GM23338 (cell line): ENCODE data around the gene MLKL. TPM values are rescaled to one million over a fixed set of nuclear protein-coding genes. Genes with fewer than 3 reads are reported as not detected.
A peak's percentile ranks its signal among the peaks of the same experiment; 100 is the strongest.

Experiments used
- ATAC-seq: fragments of 200-7000 bp; cut with Tn5 transposase; 3 replicates; pipeline ENCODE4 v1.9.1; 2020
- DNase-seq: peaks from one replicate; pipeline ENCODE4 v3.0.0-alpha.2; 2015; ENCODE audit warnings: low spot score
- H2AFZ ChIP-seq: fragments of 200-600 bp; sonication (generic); 2 replicates; pipeline ENCODE4 v1.8.0; 2016; ENCODE audit warnings: antibody characterized with exemption, mild to moderate bottlenecking, moderate library complexity
- H3F3A ChIP-seq: fragments of 200-600 bp; sonication (generic); replicated peaks from 2 replicates; pipeline ENCODE4 v1.8.0; 2017; ENCODE audit warnings: antibody characterized with exemption, mixed run types, low read depth
- H3K27ac ChIP-seq: fragments of 200-600 bp; sonication (generic); 2 replicates; pipeline ENCODE4 v1.6.1; 2016; ENCODE audit warnings: low read depth
- H3K27me3 ChIP-seq: fragments of 200-600 bp; sonication (generic); 2 replicates; pipeline ENCODE4 v1.8.0; 2016; ENCODE audit warnings: mild to moderate bottlenecking, mixed run types, moderate library complexity; ENCODE audit not compliant: insufficient read depth
- H3K36me3 ChIP-seq: fragments of 200-600 bp; sonication (generic); 2 replicates; pipeline ENCODE4 v1.8.0; 2016; ENCODE audit warnings: mild to moderate bottlenecking; ENCODE audit not compliant: insufficient read depth
- H3K4me1 ChIP-seq: fragments of 200-600 bp; sonication (generic); 2 replicates; pipeline ENCODE4 v1.8.0; 2016; ENCODE audit warnings: mild to moderate bottlenecking, moderate library complexity; ENCODE audit not compliant: insufficient read depth
- H3K4me2 ChIP-seq: fragments of 200-600 bp; sonication (generic); 2 replicates; pipeline ENCODE4 v1.7.1; 2017; ENCODE audit warnings: mixed run types
- H3K4me3 ChIP-seq: fragments of 200-600 bp; sonication (generic); 2 replicates; pipeline ENCODE4 v1.6.1; 2016; ENCODE audit warnings: mixed run types
- H3K79me2 ChIP-seq: fragments of 200-600 bp; sonication (generic); replicated peaks from 2 replicates; pipeline ENCODE4 v1.8.0; 2017; ENCODE audit warnings: mild to moderate bottlenecking; ENCODE audit not compliant: insufficient read depth
- H3K9me2 ChIP-seq: fragments of 200-600 bp; sonication (generic); 2 replicates; pipeline ENCODE4 v1.8.0; 2017; ENCODE audit not compliant: insufficient read depth
- H4K20me1 ChIP-seq: fragments of 200-600 bp; sonication (generic); replicated peaks from 2 replicates; pipeline ENCODE4 v1.8.0; 2017; ENCODE audit warnings: mild to moderate bottlenecking; ENCODE audit not compliant: insufficient read depth
- H3K27ac Mint-ChIP-seq: 2 replicates; pipeline ENCODE4 v1.8.0; 2020; ENCODE audit warnings: inconsistent platforms, mild to moderate bottlenecking, moderate library complexity, mixed read lengths
- H3K27me3 Mint-ChIP-seq: 3 replicates; pipeline ENCODE4 v1.8.0; 2022; ENCODE audit warnings: low read depth, mild to moderate bottlenecking, moderate library complexity, mixed read lengths, inconsistent platforms; ENCODE audit not compliant: insufficient read depth, poor library complexity
- H3K36me3 Mint-ChIP-seq: 3 replicates; pipeline ENCODE4 v1.8.0; 2021; ENCODE audit warnings: low read depth, mild to moderate bottlenecking, inconsistent platforms, moderate library complexity, mixed read lengths
- H3K4me1 Mint-ChIP-seq: 3 replicates; pipeline ENCODE4 v1.8.0; 2020; ENCODE audit warnings: mild to moderate bottlenecking, inconsistent platforms, mixed read lengths
- H3K4me3 Mint-ChIP-seq: 3 replicates; pipeline ENCODE4 v1.8.0; 2021; ENCODE audit warnings: moderate library complexity, mild to moderate bottlenecking, inconsistent platforms, mixed read lengths
- H3K9me3 Mint-ChIP-seq: 3 replicates; pipeline ENCODE4 v1.8.0; 2020; ENCODE audit warnings: moderate library complexity, mild to moderate bottlenecking, inconsistent platforms, mixed read lengths
- EZH2 ChIP-seq: fragments of 200-600 bp; sonication (generic); IDR thresholded peaks from one replicate; pipeline ENCODE4 v1.8.0; 2017; ENCODE audit warnings: antibody characterized with exemption, mild to moderate bottlenecking, low read depth; ENCODE audit not compliant: unreplicated experiment
- JUNB ChIP-seq: IDR thresholded peaks from one replicate; pipeline ENCODE4 v1.6.1; 2016; ENCODE audit warnings: antibody characterized with exemption; ENCODE audit not compliant: unreplicated experiment
- ZNF114 ChIP-seq: fragments of 250-450 bp; sonication (Bioruptor Pico); IDR thresholded peaks from 2 replicates; pipeline ENCODE4 v1.5.0; 2020; ENCODE audit warnings: mild to moderate bottlenecking, moderate library complexity
- ZNF331 ChIP-seq: fragments of 250-450 bp; sonication (Bioruptor Pico); IDR thresholded peaks from 2 replicates; pipeline ENCODE4 v1.5.0; 2020; ENCODE audit warnings: low read depth, mild to moderate bottlenecking, moderate library complexity
- polyA plus RNA-seq: library from polyadenylated mRNA; unstranded; fragments of >200 nt; fragmentation: Nextera tagmentation; extraction: Ambion mirVana; gene quantifications from 2 replicates; pipeline ENCODE4 v1.2.1, GENCODE V29; 2016
- total RNA-seq: library from RNA; depleted of rRNA; stranded (reverse); fragments of >200 nt; shearing (Covaris generic); gene quantifications from 2 replicates; pipeline ENCODE4 v1.2.3, GENCODE V29; 2014; rRNA removed
- TF ChIP-seq, protein P1 (sequence below), 2 experiments: fragments of 200-600 bp in 1 of 2; sonication (generic) in 1 of 2; conservative IDR thresholded peaks; 2 replicates each; pipeline versions ENCODE4 v1.5.1 to v1.6.1; 2016 to 2017; ENCODE audit warnings: antibody characterized with exemption in 2 of 2, low read depth in 2 of 2, mild to moderate bottlenecking in 2 of 2, moderate library complexity in 1 of 2
- TF ChIP-seq, protein P2 (sequence below): IDR thresholded peaks from one replicate; pipeline ENCODE4 v1.6.1; 2018; ENCODE audit warnings: antibody characterized with exemption; ENCODE audit not compliant: unreplicated experiment

MLKL gene
- total and polyA plus RNA-seq, 2 experiments from 2014 or later, result 5.1 to 9.7 TPM

DNA sequence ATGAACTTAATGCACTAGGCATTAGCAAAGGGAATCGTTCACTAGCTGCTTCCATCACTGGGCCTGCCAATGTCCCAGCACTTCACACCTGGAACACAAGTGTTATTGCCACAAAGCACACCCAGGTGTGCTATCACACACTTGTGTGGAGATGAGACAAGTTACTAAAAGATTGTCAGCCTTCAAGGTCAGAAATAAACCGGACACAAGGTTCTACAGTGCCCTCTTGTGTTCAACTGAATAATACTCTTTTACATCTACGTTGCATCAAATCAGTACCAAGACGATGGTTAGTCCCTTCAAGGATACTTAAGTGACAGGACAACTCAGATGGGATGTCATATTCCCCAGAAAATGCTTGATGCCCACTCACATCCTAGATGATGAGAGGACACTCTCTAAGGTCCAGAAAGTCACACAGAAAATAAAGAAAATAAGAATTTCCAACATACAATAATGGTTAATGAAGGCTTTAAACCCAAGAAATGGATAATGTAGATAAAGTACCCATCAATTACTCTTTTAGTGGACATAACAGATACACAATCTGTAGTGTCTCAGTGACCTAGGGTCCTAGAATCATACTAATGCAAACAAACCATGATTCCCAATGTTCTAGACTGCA is 77.3 kb downstream of the MLKL start (continued):
- TF ChIP-seq, protein P1, sequence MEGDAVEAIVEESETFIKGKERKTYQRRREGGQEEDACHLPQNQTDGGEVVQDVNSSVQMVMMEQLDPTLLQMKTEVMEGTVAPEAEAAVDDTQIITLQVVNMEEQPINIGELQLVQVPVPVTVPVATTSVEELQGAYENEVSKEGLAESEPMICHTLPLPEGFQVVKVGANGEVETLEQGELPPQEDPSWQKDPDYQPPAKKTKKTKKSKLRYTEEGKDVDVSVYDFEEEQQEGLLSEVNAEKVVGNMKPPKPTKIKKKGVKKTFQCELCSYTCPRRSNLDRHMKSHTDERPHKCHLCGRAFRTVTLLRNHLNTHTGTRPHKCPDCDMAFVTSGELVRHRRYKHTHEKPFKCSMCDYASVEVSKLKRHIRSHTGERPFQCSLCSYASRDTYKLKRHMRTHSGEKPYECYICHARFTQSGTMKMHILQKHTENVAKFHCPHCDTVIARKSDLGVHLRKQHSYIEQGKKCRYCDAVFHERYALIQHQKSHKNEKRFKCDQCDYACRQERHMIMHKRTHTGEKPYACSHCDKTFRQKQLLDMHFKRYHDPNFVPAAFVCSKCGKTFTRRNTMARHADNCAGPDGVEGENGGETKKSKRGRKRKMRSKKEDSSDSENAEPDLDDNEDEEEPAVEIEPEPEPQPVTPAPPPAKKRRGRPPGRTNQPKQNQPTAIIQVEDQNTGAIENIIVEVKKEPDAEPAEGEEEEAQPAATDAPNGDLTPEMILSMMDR (conservative IDR thresholded peaks at IDR 0.05; ENCODE audit: low read depth in 2 of 2), result peak; percentile 72 to 73
- TF ChIP-seq JUNB, result no peak

DNA sequence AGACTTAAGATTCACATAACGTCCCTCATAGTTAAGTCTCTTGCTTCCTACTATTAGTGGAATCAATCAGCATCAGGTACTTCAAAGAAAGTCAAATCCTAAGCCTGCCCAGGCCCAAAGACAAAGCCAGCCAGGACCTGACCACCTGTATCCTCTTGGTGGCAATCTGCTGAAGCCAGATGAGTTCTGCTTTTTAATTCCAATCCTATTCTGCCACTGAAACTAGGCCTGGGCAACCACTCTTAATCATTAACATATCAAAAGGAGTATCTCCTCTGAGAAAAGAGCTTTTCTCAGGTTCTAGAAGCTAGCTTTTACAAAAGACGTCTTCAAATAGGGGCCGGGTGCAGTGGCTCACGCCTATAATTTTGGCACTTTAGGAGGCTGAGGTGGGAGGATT is 78.7 kb downstream of the MLKL start:
- H3K36me3 ChIP-seq, result peaks cover 49% of the 10 kb centered on the region
- H3K9me2 ChIP-seq, result no peaks in the 10 kb centered on the region
- H4K20me1 ChIP-seq, result peaks cover 37% of the 10 kb centered on the region
- H3K27me3 ChIP-seq, result no peaks in the 10 kb centered on the region
- H3K4me1 Mint-ChIP-seq, result peaks cover 16% of the 10 kb centered on the region; the same call in 2 of the 3 replicates
- ATAC-seq (peak; percentile 50), DNase-seq (peak; percentile 49)
- H3K4me1 ChIP-seq, result peaks cover 10% of the 10 kb centered on the region
- H3K9me3 Mint-ChIP-seq, result no peaks in the 10 kb centered on the region; the same call in 2 of the 3 replicates
- peaks cover 3% of the 10 kb centered on the region for H3K27me3 Mint-ChIP-seq
- H3K4me3 Mint-ChIP-seq, result no peak overlapping the region
- TF ChIP-seq ZNF331 (CRISPR knock-in tag) (no peak), JUNB (no peak), ZNF114 (CRISPR knock-in tag) (no peak), EZH2 (no peak)
- TF ChIP-seq, protein P1 (conservative IDR thresholded peaks at IDR 0.05; ENCODE audit: low read depth in 2 of 2), result no peak
- TF ChIP-seq, protein P2, sequence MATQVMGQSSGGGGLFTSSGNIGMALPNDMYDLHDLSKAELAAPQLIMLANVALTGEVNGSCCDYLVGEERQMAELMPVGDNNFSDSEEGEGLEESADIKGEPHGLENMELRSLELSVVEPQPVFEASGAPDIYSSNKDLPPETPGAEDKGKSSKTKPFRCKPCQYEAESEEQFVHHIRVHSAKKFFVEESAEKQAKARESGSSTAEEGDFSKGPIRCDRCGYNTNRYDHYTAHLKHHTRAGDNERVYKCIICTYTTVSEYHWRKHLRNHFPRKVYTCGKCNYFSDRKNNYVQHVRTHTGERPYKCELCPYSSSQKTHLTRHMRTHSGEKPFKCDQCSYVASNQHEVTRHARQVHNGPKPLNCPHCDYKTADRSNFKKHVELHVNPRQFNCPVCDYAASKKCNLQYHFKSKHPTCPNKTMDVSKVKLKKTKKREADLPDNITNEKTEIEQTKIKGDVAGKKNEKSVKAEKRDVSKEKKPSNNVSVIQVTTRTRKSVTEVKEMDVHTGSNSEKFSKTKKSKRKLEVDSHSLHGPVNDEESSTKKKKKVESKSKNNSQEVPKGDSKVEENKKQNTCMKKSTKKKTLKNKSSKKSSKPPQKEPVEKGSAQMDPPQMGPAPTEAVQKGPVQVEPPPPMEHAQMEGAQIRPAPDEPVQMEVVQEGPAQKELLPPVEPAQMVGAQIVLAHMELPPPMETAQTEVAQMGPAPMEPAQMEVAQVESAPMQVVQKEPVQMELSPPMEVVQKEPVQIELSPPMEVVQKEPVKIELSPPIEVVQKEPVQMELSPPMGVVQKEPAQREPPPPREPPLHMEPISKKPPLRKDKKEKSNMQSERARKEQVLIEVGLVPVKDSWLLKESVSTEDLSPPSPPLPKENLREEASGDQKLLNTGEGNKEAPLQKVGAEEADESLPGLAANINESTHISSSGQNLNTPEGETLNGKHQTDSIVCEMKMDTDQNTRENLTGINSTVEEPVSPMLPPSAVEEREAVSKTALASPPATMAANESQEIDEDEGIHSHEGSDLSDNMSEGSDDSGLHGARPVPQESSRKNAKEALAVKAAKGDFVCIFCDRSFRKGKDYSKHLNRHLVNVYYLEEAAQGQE, result no peak
- no peak overlapping the region for H2AFZ ChIP-seq
- H3K4me3 ChIP-seq, result no peak overlapping the region
- H3F3A ChIP-seq, result peaks cover 14% of the 10 kb centered on the region
- H3K79me2 ChIP-seq, result peaks cover 5% of the 10 kb centered on the region; the same call in 1 of the 2 replicates
- peaks cover 70% of the 10 kb centered on the region for H3K36me3 Mint-ChIP-seq
- H3K4me2 ChIP-seq, result no peak overlapping the region
- H3K27ac ChIP-seq, result peak overlapping the region; percentile 78
- no peak overlapping the region; the same call in 1 of the 2 replicates for H3K27ac Mint-ChIP-seq

Other genes starting within 250 kb of the MLKL start
- 211 and 226 TPM in 2 replicates for gene GLG1, start 93.7 kb downstream of the MLKL start, total RNA-seq
- 58.8 and 61.2 TPM in 2 replicates for gene GLG1, start 93.7 kb downstream of the MLKL start, polyA plus RNA-seq
- gene RFWD3, start 34.0 kb downstream of the MLKL start, total RNA-seq, result 105 and 113 TPM in 2 replicates
- 27.6 and 28.1 TPM in 2 replicates for gene RFWD3, start 34.0 kb downstream of the MLKL start, polyA plus RNA-seq
- gene FA2H, start 74.0 kb upstream of the MLKL start, total RNA-seq, result 5.7 and 6.3 TPM in 2 replicates
- 3.8 and 5.7 TPM in 2 replicates for gene FA2H, start 74.0 kb upstream of the MLKL start, polyA plus RNA-seq